ENCODE measurements around the gene SNX32.
"Not testable (repeated sequence)": the region's sequence is repeated elsewhere in the genome, so short reads cannot be mapped to it uniquely, and the experiment has no call there.

SNX32 gene

GRCh38 chr11:65832231-65832630, 1.5 kb upstream of the SNX32 start:
- DNase-seq = not testable (repeated sequence)

- DNase-seq = no peak
Measured at GRCh38 chr11:65834202-65834601, 439 bp downstream of the SNX32 start.

- no peak for DNase-seq
Measured at GRCh38 chr11:65842144-65842543, 8.4 kb downstream of the SNX32 start.

- DNase-seq = no peak
Measured at GRCh38 chr11:65843811-65844210, 10.0 kb downstream of the SNX32 start.

- DNase-seq = no peak
Measured at GRCh38 chr11:65844231-65844872, 10.6 kb downstream of the SNX32 start.

GRCh38 chr11:65847746-65848145, 14.0 kb downstream of the SNX32 start:
- no peak for DNase-seq

GRCh38 chr11:65848693-65849092, 14.9 kb downstream of the SNX32 start:
- DNase-seq = not testable (repeated sequence)

- no peak for DNase-seq
Measured at GRCh38 chr11:65849366-65849765, 15.6 kb downstream of the SNX32 start.

- peak; percentile 0 for DNase-seq
Measured at GRCh38 chr11:65849771-65850216, 16.0 kb downstream of the SNX32 start.

GRCh38 chr11:65850217-65851082, 16.7 kb downstream of the SNX32 start:
- peak; percentile 1 for DNase-seq

- DNase-seq = peak; percentile 53
Measured at GRCh38 chr11:65851083-65851579, 17.4 kb downstream of the SNX32 start.

GRCh38 chr11:65851811-65852507, 18.2 kb downstream of the SNX32 start:
- DNase-seq = no peak

GRCh38 chr11:65852508-65853245, 18.9 kb downstream of the SNX32 start:
- peak; percentile 2 for DNase-seq

- peak; percentile 43 for DNase-seq
Measured at GRCh38 chr11:65853246-65853979, 19.6 kb downstream of the SNX32 start.

- DNase-seq = no peak
Measured at GRCh38 chr11:65854161-65854592, 20.4 kb downstream of the SNX32 start.

- DNase-seq = peak; percentile 0
Measured at GRCh38 chr11:65854852-65855837, 21.4 kb downstream of the SNX32 start.

- DNase-seq = no peak
Measured at GRCh38 chr11:65855927-65856363, 22.2 kb downstream of the SNX32 start.

- DNase-seq = peak; percentile 87
Measured at GRCh38 chr11:65856689-65857499, 23.1 kb downstream of the SNX32 start.

- DNase-seq = peak; percentile 59
Measured at GRCh38 chr11:65857500-65857852, 23.7 kb downstream of the SNX32 start.
